ENCODE data around the gene ILDR2.

ILDR2 gene

DNA sequence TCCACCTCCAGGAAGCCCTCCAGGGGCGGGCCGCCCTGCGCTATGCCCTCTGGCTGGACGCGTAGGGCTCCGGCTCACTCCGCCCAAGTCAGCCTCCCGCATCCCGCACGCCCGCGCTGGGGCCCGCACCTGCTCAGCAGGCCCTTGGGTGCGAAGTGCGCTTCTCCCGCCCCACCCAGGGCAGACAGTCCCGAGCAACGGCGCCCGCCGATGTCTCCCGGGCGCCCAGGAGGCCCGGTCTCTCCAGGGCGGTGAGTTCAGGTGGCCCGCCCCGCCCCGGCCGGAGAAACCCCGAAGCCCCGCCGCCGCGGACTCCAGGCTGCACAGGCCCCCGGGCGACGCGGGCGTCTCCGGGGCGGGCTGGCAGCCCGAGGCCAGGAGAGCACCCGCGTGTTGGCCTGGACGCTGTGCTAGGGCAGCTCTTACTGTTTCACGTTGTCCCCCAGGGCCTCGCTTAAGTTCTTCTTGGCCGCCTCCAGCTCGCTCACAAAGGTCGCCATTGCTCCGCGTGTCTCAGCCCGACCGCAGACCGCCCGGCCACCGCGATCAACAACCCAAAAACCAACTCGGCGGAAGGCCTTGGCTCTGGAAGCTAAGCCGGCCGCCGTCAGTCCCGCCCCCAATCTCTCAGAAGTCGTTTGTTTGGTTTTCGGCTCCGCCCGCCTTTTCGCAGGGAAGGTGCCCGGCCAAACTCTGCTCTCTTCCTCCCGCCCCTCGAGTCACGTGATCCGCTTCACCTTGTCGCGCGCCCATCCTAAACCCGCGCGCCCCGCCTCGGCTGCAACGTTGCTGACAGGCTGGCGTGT is 99.4 kb downstream of the ILDR2 start, which contains the start of gene TADA1:
TADA1 (minus strand) TSS at position 531 of the 806 bp plus-strand sequence; CDS start at position 500, 31 bp downstream.
- peak; percentile 34 for TF ChIP-seq CTCF (IDR thresholded peaks at IDR 0.05; ENCODE audit: borderline replicate concordance, control extremely low read depth, extremely low read depth, insufficient read depth, missing control alignments)
- in situ Hi-C loops (cut with MboI; ENCODE audit: low sequenced_read_pairs, unreplicated experiment), result no loop called here
- peak; percentile 96 for DNase-seq (ENCODE audit: low spot score)

GRCh38 chr1:166875302-166875733 is 100.0 kb downstream of the ILDR2 start:
- no peak for TF ChIP-seq CTCF (IDR thresholded peaks at IDR 0.05; ENCODE audit: borderline replicate concordance, control extremely low read depth, extremely low read depth, insufficient read depth, missing control alignments)
- in situ Hi-C loops (cut with MboI; ENCODE audit: low sequenced_read_pairs, unreplicated experiment), result no loop called here
- no peak for DNase-seq (ENCODE audit: low spot score)

DNA sequence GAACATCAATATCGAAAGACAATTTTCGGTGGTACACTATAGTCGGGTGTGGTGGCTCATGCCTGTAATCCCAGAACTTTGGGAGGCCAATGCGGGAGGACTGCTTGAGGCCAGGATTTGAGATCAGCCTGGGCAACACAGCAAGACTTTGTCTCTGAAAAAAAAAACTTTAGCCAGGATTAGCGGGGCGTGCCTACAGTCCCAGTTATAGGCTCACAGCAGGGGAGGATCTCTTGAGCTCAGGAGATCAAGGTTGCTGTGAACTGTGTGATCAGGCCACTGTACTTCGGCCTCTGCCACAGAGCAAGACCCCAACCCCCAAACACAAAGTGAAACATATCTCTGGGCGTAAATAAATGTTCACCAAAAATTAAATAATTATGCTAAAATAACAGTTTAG is 100.9 kb downstream of the ILDR2 start:
- no peak for TF ChIP-seq CTCF (IDR thresholded peaks at IDR 0.05; ENCODE audit: borderline replicate concordance, control extremely low read depth, extremely low read depth, insufficient read depth, missing control alignments)
- in situ Hi-C loops (cut with MboI; ENCODE audit: low sequenced_read_pairs, unreplicated experiment), result no loop called here
- DNase-seq (ENCODE audit: low spot score), result no peak

- TF ChIP-seq CTCF (IDR thresholded peaks at IDR 0.05; ENCODE audit: borderline replicate concordance, control extremely low read depth, extremely low read depth, insufficient read depth, missing control alignments), result no peak
- in situ Hi-C loops (cut with MboI; ENCODE audit: low sequenced_read_pairs, unreplicated experiment), result no loop called here
- DNase-seq (ENCODE audit: low spot score), result no peak
Measured at GRCh38 chr1:166870584-166870983, 104.8 kb downstream of the ILDR2 start.

GRCh38 chr1:166869318-166870099 is 105.8 kb downstream of the ILDR2 start:
- DNase-seq (ENCODE audit: low spot score), result no peak
- TF ChIP-seq CTCF (IDR thresholded peaks at IDR 0.05; ENCODE audit: borderline replicate concordance, control extremely low read depth, extremely low read depth, insufficient read depth, missing control alignments), result no peak
- in situ Hi-C loops (cut with MboI; ENCODE audit: low sequenced_read_pairs, unreplicated experiment), result no loop called here

- in situ Hi-C loops (cut with MboI; ENCODE audit: low sequenced_read_pairs, unreplicated experiment), result no loop called here
- no peak for DNase-seq (ENCODE audit: low spot score)
- no peak for TF ChIP-seq CTCF (IDR thresholded peaks at IDR 0.05; ENCODE audit: borderline replicate concordance, control extremely low read depth, extremely low read depth, insufficient read depth, missing control alignments)
Measured at GRCh38 chr1:166868639-166869038, 106.7 kb downstream of the ILDR2 start.
